HT-29 (cell line): ENCODE data around the gene SLC38A8. TPM values are rescaled to one million over a fixed set of nuclear protein-coding genes. Genes with fewer than 3 reads are reported as not detected.
A peak's percentile ranks its signal among the peaks of the same experiment; 100 is the strongest.

Experiments
- DNase-seq: peaks from one replicate; pipeline ENCODE4 v3.0.0-alpha.2; 2015; ENCODE audit warnings: low spot score
- total RNA-seq: library from RNA; depleted of rRNA; stranded (reverse); fragments of >200 nt; shearing (Covaris generic); gene quantifications from 2 replicates; pipeline ENCODE4 v1.2.3, GENCODE V29; 2014

Gene SLC38A8
- total RNA-seq, 1 experiment from 2014 or later = not detected

DNA sequence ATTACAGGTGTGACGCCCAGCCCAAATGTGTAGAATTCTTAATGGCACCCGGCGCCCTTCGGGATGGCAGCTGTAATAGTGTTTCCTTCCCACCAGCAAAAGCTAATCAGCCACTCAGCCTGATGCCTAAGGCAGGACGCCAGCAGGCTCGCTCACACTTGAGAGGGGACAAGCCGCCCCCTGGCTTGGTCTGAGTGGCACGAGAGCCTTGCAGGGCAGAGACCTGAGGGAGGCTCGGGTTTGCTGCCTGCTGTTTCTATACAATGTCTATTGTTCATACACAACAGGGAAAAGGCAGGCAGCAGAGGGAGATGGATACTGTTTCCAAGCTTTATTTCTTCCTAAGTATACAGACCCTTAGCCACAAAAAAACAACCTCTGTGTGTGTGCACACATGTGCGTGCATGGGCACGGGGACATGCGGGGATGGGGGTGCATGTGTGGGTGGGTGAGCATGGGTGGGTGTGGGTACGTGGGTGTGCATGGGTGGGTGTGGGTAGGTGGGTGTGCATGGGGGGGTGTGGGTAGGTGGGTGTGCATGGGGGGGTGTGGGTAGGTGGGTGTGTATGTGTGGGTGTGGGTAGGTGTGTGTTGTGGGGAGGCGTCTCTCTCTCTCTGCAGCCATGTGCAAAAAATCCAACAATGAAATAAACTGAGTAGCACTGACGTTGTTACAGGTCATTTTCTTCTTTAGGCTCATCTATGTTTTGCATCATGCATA lies 10.0 kb downstream of the SLC38A8 start:
- DNase-seq = no peak

DNA sequence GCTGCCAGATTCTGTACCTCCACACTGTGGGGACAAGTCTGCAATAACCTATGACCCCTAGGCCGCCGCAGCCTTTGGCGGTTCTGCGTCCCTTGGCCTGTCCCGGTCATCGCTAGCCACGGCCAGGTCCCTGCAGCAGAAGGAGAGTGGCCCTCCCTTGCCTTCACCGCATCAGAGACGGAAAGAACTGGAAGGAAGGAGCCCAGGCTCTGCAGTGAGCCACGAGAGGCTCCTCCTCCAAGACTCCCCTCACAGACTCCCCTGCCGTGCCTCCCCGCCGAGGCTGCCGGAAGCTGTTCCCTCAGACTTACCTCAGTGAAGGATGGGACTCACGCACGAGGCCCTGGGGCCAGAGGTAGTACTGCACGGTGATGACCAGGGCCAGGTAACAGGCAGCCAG lies 11.0 kb downstream of the SLC38A8 start:
- no peak for DNase-seq

DNA sequence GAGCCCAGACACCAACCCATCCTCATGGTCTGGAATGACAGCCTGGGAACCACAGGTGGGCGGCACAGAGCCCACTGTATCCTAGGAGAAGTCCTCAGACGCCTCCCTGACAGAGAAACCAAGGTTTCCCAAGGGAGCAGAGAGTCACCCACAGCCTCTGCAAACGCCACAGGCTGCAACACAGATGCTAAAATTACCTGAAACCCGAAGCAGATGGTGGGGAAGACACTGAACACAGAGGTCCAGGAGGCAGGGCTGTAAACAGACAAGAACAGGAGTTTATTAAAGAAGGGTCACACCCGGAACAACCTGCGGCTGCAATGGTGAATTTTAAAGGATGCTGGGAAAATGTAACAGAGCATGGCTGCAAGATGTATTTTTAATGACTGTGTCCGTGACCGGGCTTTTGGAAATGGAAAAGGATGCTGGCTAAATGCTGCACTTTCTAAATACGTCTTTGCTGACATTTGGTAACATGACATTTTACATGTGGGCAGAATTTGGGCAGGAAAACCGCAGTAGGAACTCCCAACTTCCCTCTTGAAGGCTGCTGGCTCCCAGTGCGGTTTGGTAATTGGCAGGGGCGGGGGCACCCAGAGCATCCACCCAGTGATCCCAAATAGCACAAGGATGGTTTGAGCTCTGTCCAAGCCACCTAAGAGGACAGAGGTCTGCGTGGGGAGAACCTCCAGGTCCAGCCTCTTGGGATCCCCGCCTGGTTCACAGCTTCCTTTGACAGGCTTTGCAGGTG lies 13.1 kb downstream of the SLC38A8 start:
- no peak for DNase-seq

DNA sequence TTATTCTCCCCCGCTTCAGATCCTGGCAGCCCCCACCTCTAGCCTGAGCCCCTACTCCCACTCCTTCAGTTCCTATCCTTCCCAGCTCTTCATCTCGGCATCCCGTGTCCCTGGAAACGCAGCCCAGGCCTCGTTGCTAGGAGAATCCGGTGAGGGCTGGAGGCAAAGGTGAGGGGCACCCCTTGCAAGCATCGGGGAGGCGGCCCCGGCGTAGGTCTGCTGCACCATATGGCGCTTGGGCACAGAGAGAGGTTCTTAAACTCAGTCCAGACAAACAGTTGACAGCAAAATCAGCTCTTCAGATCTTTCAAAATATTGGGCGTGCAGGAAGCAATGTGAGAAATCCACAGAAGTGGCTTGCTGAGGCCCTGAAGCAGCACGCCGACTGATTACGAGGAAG lies 15.0 kb downstream of the SLC38A8 start:
- no peak for DNase-seq

DNA sequence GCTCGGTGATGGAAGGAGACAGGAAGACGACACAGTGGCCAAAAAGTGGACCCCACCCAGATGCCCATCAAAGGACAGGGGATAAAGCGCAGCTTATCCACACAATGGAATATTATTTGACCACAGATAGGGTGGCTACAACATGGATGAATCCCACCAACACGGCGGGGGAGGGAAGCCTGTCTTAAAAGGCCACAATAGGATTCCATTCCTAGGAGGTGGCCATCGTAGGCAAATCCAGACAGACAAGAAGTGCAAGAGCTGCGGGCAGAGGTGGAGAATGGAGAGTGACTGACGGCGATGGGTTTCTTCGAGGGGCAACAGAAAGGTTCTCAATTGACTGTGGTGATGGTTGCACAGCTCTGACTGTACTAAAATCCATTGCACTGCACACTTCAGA lies 16.0 kb downstream of the SLC38A8 start:
- DNase-seq = no peak

DNA sequence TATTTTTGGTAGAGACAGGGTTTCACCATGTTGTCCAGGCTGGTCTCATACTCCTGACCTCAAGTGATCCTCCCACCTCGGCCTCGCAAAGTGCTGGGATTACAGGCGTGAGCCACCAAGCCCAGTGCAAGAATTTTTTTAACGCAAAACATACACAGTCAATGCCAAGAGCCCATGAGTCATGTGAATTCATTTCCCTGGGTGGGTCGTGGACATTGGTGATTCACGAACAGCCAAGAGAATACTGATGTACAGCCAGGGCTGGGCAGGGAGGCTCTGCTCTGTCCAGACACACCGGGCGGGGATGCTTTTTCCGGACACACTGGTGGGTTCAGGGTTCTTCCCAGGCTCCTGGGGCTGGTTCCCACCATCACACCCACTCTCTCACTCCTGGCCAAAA lies 17.7 kb downstream of the SLC38A8 start:
- peak; percentile 61 for DNase-seq

DNA sequence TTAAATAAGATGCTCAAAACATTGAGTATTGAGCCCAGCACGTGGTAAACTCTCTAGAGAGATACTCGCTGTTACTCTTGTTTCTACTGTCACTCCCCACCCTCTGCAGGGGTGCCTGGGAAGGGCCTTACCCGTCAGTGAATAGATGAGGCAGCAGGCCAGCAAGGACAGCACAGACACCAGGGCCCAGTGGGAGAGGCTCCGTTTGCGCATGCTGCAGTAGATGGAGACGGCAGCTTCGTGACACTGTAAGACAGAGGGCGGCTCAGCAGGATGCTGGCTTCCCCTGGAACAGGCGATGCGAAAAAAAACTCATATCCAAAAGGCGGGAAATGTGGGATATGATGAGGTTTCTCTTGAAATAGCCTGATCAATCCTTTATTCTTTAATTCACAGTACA lies 20.0 kb downstream of the SLC38A8 start:
- DNase-seq = no peak

DNA sequence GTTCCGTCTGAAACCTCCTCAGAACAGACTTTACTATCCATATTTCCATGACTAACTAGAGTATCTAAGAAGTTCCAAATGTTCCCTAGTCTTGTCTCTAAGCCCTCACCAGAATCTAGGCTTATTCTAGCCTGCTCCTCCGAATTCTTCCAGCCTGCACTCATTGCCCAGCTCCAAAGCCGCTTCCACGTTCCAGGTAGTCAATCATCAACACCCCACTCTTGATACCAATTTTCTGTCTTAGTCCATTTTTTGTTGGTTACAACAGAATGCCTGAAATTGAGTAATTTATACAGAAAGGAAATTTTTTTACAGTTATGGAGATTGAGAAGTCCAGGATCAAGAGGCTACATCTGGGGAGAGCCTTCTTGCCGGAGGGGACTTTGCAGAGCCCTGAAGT lies 21.1 kb downstream of the SLC38A8 start:
- no peak for DNase-seq

DNA sequence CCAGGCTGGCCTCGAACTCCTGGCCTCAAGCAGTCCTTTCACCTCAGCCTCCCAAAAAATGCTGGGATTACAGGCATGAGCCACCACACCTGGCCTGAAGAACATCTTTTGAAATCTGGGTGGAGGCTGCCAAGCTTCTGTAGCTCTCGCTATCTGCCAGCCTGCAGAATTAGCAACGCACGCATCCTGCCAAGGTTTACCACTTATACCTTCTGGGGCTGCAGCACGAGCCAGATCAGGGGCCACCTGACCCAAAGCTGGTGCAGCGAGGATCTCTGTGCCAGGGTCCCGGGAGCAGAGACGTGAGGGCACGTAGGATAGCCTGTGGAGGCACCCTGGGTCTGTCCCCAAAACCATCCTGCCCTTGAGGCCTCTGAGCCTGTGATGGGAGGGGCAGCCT lies 22.2 kb downstream of the SLC38A8 start:
- no peak for DNase-seq

DNA sequence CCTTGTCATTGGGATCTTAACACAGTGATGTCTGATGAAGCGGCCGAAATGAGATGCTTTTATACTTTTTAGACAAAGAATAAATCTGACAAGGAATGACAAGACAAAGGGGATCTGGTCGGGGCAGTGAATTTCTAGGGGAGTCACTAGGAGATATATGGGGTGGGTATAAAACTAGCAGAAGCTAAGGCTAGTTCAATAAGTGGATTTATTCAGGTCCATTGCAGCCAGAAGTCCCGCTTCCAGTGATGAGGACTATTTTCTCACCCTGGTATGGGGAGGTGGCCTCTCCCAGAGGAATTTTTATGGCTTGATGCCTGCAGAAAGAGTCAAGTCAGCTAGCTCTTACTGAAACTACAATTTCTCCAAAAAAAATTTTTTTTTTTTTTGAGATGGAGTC lies 23.9 kb downstream of the SLC38A8 start:
- DNase-seq = no peak

DNA sequence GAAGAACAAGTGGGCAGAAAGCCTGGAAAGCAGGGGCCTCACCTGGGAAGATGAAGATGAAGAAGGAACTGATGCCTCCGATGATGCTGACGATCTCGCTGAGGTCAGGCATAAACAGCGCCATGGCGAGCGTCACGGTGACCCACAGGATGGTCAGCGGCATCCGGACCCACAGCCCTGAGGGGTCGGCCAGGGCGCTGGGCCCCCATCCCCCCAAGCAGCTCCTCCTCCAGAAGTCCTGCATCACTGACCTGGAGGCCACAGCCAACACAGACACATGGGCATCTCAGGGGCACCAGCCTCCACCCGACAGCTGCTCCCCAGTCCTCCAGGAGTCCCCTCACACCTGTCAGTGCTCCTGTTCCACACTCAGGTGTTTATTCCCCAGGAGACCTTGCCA lies 26.1 kb downstream of the SLC38A8 start:
- no peak for DNase-seq

DNA sequence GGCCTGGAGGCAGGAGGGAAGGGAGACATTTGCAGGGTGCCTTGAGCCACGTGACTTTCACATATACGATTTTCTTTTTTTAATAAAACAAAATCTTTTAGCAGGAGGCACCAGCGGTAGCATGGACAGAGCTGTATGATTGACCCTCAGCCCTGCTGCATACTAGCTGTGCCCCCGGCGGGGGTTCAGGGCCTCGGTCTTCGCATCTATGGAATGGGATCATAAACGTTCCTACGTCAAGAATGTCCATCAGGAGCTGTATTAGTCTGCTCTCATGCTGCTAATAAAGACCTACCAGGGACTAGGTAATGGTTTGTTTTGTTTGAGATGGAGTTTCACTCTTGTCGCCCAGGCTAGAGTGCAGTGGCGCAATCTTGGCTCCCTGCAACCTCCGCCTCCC lies 27.2 kb downstream of the SLC38A8 start:
- DNase-seq = no peak

DNA sequence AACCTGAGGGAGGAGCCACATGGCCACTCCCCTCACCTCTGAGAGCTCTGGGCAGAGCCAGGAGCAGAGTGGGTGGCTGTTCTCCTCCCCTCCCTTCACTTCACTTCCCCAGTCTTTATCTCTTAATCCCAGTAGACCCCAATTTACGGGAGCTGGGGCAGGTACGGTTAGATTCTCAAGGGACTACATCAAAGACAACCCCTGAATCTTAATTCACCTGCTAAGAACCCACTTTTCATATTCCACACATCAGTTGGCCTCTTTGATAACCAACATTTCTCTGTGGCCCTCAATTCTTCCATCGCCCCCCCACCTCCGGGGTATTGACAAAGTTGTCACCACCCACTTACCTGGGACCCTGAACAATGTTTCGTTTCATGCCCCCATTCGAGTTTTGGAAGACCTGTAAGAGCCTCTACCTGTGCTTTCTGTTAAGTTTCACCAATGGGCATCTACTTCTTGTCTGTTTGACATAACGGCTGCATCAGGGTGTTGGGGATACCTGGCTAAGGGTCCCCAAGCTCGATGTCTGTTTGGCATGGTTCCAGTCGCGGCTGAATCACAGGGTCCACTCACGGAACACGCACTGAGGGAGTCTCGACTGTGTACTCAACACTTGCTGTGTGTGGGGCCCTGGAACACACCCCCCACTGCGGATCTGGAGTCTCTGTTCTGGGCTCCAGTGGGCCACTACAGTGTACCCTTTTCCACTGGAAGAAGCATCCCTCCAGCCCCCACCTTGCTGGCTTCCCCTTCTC lies 27.8 kb downstream of the SLC38A8 start:
- DNase-seq = no peak

DNA sequence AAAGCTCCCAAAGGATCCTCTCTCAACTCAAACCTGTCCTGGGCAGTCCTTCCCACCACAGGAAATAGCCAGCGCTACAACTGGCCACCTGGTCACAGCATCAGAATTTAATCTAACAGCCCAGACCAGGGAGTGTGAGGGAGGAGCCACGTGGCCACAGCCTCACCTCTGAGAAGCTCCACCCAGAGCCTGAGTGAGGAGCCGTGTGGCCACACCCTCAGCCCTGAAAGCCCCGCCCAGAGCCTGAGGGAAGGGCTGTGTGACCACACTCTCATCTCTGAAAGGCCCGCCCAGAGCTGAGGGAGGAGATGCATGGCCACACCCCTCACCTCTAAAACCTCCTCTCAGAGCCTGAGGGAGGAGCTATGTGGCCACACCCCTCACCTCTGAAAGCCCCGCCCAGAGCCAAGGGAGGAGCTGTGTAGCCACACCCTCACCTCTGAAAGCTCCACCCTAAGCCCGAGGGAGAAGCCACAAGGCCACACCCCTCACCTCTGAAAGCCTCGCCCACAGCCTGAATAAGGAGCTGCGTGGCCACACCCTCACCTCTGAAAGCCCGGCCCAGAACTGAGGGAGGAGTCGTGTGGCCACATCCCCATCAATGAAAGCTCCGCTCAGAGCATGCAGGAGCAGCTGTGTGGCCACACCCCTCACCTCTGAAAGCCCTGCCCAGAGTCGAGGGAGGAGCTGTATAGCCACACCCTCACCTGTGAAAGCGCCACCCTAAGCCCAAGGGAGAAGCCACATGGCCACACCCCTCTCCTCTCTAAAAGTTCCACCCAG lies 28.6 kb downstream of the SLC38A8 start:
- DNase-seq = peak; percentile 98

DNA sequence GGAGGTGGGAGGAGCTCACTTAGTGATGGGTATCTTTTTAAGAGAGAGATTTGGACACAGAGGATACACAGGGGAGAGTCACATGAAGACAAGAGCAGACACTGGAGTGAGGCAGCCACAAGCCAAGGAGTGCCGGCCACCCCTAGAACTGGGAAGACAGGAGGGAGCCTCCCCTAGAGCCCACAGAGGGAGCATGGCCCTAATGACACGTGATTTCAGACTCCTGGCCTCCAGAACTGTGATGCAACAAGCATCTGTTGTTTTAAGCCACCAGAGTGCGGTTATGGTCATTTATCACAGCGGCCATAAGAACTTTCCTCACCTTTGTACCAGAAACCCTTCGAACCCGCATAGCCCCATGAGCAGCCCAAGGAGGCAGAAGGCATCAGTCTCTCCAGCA lies 33.3 kb downstream of the SLC38A8 start:
- no peak for DNase-seq

DNA sequence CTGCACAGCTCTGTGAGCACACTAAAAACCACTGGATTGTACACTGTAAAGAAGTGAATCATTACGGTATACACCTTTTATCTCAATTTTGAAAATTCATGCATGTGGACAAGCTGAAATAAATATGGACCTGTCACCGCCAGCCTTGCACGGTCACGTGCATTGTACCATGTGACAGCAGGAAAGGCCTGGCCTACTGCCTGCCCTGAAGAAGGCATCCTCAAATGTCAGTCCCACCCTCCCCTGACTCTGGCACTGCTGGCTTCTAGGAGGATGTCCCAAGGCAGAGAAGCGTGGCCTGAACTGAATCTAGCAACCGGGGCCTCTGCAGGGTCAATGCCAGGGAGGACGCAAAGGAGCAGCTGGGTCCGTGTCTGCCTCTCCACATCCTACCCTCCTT lies 34.6 kb downstream of the SLC38A8 start:
- no peak for DNase-seq

DNA sequence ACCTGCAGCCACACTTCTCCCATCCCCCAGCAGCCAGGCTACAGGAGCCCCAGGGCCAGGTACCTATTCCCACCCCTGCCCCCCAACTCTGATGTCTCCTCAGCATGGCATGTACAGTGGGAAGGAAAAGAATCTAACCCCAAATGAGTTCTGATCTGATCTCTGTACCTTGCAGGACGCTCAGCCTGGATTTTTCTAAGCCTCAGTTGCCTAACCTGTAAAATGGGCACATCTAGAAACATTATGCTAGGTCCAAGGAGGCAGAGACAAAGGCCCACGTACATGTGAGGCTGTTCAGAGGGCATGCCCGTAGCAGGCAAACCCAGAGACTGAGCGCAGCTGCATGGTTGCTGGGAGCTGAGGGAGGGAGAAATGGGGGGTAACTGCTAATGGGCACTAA lies 35.1 kb downstream of the SLC38A8 start:
- no peak for DNase-seq

DNA sequence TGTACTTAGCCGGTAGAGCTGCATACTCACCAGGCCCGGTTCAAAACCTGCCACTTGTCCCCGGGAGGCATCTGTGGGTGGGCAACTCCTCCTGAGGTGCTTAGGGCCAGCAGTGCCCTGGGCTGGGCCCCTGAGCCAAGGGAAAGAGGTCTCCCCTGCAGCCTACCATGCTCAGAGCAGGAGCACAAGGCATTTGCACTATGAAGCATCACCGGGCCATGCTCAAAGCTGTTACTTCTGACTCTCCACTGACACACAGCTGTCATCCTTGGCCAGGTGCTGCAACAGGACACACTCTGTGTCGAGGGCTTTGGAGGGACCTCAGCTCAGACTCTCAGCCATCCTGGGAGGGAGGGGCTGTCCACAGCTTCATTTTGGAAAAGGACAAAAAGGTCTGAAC lies 37.2 kb downstream of the SLC38A8 start:
- no peak for DNase-seq

DNA sequence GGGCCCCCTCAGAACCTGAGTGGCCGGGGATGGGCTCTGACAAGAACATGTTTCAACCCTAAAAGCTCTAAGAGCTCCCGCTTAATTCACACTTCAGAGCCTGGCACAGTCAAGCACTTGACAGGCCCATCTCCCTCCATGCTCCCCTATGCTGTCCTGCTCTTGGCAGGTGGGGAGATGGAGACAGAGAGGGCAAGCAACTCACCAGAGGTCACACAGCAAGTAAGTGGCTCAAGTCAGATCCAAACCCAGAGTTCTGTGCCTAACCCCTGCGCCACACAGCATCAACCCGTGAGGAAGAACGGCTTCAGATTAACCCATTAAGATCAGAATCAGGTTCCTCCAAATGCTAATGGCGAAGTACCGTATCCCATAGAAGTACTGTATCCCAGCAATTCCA lies 38.2 kb downstream of the SLC38A8 start:
- no peak for DNase-seq

DNA sequence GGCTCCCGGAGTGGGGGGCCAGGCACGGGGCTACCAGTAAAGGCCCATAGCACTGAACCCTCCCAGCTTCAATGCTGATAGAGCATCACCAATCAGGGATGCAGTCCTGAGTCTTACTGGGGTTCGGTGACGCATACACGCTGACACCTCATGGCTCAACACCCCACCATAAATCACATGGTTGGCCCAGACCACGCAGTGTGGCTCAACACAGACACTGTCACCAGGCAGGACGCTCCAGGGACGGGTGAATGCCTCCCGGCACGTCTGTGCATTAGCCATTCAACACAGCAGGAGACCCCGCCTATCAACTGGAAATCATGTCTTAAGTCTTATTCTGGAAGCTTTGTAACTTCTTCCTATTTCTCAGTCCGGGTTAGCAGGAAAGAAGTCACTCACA lies 39.6 kb downstream of the SLC38A8 start:
- no peak for DNase-seq

DNA sequence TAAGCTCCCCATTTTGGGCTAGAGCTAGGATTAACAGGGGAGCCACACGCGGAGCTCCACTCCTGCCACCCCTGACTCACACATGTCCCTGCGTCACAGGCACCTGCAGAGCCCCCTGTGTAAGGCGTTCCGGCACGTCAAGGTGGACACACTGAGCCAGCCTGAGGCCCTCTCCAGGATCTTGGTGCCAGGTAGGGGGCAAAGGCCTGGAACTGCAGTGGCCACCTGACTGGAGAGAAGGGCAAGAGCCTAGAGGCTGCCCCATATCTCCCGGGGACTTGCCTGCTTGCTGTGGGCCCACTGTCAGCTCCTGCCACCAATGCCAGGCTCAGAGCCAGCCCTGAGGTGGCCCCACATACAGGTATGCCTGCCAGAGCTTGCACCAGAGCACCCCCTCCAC lies 40.9 kb downstream of the SLC38A8 start:
- no peak for DNase-seq
